Stimulated activated CD8-positive, alpha-beta memory T cell treated with anti-CD3 and anti-CD28 coated beads, Interleukin-12 subunit alpha, Interleukin-12 subunit beta, amount 100 ng/mL, for 24 hours (primary cell): Measurements from ENCODE around the gene KCNC3.

ENCODE experiments used
- DNase-seq: peaks from one replicate; pipeline ENCODE4 v3.0.0-alpha.2; 2020; ENCODE audit errors: extremely low read depth

KCNC3 gene

DNA sequence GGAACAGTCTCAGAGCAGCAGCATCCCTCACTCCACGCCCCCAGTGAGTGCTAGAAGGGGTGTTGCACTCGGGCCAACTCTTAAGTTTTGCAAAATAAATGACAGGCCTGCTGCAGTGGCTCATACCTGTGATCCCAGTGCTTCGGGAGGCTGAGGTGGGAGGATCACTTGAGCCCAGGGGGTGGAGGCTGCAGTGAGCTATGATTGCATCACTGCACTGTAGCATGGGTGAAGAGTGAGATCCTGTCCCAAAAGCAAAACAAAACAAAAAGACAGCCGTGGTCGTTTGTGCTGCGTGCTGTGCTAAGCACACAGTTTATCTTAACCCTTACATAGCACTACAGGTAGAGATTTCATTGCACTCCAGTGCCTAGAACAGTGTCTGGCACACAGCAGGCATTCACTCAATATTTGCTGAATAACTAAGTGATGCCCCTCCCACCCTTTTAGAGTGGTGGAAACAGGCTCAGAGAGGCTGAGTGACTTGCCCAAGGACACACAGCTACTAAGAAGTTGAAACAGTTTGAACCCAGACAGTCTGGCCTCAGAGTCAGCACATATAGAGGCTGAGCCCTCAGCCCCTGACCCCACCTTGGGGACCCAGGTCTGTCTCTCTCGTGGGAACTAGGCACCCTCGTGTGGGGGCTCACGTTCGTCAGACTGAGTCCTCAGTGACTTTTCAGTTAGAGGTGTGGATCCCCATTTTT, 18.3 kb downstream of the KCNC3 start:
- DNase-seq: no peak

DNA sequence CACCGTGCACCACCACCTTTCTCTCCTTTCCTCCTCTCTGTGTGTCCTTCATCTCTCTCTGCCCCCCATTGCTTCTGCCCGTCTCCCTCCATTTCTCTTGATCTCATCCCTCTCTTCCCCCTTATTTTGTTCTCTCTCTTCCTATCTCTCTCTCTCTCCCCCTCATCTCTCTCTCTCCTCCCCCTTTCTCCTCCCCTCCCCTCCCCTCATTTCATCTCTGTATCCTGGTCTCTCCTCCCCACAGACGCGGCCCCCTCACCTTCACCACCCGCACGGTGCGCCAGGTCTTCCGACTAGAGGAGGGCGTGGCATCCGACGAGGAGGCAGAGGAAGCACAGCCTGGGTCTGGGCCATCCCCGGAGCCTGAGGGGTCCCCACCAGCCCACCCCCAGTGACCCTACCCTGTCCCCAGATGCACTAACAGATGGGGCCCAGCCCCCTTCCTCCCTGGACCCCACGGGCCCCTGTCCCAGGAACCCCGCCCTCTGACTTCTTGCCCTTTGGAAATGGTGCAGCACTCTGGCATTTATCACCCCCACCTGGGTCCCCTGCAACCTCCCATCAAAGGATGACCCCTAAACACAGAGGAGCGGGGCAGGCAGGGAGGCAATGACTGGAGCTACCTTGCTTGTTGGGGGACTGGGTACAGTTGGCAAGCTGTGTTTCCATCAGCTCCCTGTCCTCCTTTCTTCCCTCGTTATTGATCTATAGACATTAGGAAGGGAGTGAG, 19.6 kb downstream of the KCNC3 start:
- DNase-seq: no peak

DNA sequence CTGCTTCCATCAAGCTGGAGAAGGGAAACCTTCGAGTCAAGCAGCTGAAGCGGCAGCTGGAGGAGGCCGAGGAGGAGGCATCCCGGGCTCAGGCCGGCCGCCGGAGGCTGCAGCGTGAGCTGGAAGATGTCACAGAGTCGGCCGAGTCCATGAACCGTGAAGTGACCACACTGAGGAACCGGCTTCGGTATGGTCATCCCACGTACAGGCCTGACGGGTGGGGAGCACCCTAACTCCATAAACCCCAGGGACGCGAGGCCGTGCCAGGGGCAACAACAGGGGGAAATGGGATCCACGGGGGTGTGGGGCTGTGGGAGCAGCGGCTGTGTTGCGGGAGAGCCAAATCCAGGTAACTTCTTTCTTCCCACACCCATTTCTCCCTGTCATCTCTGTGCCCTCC, 20.2 kb downstream of the KCNC3 start:
- no peak for DNase-seq

DNA sequence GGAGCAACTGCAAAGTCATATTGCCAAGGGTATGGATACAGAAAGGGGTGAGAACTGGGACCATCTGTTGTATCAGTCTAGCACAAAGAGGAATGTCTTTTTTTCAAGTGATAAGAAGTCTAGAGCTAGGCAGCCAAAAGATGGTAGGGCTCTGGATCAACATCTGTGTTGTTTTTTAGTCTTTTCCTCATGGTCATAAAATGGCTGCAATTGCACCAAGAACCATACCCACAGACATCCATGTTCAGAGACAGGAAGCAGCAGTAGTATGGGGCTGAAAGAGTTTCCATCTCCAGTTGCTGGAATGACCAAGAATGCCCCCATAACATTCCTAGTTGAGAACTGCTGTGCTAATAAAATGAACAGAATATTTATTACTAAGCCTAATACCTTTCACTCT, 25.6 kb downstream of the KCNC3 start:
- DNase-seq: no peak

DNA sequence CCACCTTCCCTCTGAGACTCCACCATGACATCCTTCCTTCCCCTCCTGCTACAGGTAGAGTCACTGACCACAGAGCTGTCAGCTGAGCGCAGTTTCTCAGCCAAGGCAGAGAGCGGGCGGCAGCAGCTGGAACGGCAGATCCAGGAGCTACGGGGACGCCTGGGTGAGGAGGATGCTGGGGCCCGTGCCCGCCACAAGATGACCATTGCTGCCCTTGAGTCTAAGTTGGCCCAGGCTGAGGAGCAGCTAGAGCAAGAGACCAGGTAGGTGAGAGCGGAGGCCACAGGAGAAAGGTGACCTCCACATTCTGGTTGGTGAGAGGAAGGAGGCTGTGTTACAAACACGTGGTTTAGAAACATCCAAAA, 27.6 kb downstream of the KCNC3 start:
- DNase-seq: no peak

DNA sequence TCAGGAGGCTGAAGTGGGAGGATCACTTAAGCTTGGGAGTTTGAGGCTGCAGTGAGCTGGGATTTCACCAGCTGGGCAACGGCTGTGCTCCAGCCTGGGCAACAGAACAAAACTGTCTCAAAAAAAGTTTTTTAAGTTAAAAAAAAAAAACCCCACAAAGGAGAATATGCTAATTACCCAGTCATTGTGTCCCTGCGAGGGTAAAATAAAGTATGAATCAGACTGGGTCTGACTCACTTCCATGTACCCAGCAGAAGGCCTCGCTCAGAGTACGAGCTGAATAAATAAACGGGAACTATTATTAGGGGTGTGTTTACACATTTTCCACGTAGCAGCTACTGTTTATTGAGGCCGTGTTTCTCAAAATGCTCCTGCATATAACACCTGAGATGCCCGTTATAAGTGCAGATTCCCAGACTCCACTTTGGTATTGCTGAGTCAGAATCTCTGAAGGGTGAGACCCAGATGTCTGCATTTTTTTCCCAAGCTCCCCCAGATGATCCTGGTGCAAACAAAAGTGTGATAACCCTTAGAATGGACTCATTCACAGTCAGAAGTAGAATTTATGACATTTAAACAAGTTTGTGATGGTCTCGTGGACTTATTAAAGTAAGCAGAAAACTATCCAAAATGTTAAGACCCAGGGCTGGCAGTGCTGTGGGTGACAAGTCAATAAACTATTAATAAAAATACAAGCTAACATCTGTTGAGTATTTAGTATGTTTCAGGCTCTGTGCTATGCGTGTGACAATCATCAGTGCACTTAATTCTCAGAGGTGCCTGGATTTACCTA, 28.2 kb downstream of the KCNC3 start:
- no peak for DNase-seq

DNA sequence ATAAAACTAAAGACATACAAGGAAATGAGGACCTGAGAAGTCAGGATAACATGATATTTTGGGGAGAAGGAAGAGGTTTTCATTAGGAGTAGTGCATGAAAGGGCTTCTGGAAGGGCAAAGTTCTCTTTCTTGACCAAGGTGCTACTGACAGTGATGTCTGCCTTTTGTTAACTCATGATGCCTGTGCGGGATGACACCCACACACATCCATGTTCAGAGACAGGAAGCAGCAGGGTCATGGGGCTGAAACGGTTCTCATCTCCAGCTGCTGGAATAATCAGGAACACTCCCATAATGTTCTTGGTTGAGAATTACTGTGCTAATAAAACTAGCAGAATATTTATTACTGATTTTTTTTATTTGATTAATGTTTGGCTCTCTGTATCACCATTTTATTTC, 29.1 kb downstream of the KCNC3 start:
- no peak for DNase-seq

DNA sequence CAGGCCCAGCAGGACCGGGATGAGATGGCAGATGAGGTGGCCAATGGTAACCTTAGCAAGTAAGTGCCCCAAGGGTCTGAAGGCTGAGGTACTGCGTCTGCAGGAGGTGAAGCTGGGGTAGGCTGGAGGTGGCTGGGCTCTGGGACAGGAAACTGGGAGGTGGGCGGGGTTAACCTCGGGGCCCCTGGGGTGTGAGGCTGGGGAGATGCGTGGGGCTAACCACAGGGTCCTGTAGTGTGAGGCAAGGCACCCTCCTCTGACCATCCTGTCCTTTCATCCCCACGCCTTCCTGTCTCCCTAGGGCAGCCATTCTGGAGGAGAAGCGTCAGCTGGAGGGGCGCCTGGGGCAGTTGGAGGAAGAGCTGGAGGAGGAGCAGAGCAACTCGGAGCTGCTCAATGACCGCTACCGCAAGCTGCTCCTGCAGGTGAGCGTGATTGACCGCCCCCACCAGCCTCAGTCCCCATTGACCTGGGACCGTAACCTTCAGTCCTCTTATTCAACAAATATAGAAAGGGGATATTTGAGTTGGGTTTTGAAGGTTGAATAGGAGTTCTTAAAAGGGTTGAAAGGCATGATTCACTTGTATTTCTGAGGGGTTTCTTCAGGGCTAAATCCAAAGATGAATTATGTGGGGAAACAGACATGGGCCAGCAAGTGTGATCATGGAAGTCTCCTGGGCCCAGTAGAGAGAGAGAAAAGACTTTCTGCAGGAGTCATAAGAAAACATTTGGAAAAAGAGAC, 35.7 kb downstream of the KCNC3 start:
- no peak for DNase-seq

DNA sequence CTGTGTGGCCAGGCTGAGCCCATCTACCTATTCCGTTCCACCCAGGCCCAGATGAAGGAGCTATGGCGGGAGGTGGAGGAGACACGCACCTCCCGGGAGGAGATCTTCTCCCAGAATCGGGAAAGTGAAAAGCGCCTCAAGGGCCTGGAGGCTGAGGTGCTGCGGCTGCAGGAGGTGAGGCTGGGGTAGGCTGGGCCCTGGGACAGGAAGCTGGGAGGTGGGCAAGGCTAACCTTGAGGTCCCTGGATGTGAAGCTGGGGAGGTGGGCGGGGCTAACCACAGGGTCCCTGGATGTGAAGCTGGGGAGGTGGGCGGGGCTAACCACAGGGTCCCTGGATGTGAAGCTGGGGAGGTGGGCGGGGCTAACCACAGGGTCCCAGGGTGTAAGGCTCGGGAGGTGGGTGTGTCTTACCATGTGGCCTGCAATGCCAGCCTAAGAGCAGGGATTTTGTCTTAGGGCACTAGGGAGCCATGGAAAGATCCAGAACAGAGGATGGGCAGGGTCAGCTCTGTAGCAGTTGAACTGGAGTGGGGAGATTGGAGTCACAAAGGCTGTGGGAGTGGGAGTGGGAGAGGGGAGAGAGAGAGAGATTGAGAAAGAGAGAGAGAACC, 36.9 kb downstream of the KCNC3 start:
- DNase-seq: no peak

DNA sequence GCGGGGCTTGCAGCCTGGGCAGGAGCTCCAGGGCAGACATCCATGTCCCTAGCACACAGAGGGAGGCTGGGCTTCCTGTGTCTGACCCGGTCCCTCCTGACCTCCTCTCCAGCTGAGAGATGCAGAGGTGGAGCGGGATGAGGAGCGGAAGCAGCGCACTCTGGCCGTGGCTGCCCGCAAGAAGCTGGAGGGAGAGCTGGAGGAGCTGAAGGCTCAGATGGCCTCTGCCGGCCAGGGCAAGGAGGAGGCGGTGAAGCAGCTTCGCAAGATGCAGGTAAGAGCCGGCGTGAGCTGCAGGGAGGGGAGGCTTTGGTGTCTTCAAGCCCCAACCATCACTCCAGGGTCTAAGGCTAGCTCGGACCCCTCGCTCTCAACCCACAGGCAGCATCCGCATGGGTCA, 38.4 kb downstream of the KCNC3 start:
- DNase-seq: no peak

DNA sequence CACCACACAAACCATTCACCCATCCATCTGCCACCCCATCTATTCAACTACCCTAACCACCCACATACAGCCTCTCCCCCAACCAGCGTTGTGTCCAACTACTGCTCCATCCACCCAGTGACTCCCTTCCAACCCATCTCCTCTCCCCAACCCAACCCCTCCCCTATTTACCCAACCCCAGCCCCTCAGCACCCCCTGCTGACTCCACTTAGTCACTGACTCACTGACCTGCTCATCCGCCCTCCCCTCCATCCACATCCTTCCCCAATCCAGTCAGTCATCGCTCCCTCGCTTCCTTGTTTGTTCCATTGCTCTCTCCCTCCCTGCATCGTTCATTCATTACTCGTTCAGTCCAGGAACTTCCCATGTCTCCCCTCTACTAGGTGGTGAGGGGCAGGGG, 39.2 kb downstream of the KCNC3 start:
- no peak for DNase-seq

DNA sequence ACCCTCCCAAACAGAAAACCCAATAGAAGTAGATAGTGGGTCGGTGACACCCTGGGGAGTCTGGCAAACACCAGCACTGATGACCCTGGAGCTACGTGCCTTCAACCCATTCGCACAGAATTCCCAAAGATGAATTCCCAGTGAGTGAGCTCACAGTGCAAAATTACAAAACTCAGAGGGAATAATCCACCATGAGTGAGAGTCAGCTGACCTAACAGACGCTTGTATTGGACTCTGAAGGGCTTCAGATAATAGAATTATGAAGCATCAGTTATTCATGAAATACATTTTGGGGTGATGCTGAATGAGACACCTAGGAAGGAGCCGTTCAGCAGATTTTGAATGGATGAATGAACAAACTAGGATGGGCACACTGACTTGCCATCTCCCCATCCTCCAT, 40.2 kb downstream of the KCNC3 start:
- no peak for DNase-seq

DNA sequence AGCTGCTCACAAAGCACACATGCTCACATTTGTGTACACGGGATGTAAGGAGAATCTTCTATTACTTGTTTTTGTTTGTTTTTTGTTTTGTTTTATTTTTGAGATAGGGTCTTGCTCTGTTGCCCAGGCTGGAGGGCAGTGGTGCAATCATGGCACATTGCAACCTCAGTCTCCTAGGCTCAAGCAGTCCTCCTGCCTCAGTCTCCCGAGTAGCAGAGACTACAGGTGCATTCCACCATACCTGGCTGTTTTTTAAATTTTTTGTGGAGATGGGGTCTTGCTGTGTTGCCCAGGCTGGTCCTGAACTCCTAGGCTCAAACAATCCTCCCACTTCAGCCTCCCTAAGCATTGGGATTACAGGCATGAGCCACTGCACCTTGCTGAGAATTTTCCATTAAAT, 41.8 kb downstream of the KCNC3 start:
- no peak for DNase-seq

DNA sequence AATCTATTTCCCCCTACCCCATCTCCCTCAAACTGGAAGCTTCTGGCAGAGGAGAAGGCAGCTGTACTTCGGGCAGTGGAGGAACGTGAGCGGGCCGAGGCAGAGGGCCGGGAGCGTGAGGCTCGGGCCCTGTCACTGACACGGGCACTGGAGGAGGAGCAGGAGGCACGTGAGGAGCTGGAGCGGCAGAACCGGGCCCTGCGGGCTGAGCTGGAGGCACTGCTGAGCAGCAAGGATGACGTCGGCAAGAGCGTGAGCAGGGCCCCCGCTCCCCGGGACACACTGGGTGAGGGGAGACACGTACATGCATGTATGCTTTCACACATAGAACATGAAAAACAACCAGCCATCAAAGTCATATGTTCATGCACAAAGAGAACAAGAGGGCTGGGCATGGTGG, 42.7 kb downstream of the KCNC3 start:
- DNase-seq: no peak

DNA sequence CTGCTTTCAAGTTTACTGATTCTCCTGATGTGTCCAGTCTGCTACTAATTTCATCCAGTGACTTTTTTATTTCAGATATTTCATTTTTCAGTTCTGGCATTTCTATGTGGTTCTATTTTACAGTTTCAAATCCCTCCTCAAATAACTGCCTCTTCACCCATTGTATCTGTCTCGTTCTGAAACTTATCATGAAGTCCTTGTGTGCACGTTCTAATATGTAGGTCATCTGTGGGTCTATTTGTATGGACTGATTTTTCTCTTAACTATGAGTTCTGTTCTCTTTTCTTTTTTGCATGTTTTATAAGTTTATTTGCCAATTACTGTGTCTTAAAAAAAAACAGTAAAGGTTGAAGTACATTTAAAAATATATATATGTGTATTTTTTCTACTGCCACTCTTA, 43.3 kb downstream of the KCNC3 start:
- DNase-seq: no peak

DNA sequence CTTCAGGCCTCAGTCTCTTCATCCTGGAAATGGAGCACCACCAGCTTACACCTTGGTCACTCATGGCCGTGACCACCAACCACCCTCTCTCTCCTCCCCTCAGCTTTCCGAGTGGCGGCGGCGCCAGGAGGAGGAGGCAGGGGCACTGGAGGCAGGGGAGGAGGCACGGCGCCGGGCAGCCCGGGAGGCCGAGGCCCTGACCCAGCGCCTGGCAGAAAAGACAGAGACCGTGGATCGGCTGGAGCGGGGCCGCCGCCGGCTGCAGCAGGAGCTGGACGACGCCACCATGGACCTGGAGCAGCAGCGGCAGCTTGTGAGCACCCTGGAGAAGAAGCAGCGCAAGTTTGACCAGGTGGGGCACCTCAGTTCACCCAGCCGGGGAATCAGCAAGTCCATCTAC, 47.7 kb downstream of the KCNC3 start:
- DNase-seq: no peak

DNA sequence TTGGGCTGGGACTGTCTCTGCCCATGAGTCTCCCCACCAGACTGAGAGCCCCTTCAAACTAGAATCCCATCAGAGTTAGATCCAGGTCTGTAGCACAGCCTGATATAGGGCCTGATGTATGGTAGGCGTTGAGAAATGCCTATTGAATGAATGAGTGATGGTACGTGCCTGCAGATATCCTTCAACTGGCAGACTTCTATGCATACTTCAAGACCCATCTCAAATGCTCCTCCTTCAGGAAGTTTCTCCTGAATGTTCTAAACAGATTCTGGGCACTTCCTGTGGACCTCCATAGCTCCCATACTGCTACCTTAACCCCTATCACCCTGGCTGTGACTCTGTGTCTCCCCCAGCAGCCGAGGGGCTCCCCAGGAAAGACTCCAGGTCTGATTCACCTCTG, 48.2 kb downstream of the KCNC3 start:
- DNase-seq: no peak

DNA sequence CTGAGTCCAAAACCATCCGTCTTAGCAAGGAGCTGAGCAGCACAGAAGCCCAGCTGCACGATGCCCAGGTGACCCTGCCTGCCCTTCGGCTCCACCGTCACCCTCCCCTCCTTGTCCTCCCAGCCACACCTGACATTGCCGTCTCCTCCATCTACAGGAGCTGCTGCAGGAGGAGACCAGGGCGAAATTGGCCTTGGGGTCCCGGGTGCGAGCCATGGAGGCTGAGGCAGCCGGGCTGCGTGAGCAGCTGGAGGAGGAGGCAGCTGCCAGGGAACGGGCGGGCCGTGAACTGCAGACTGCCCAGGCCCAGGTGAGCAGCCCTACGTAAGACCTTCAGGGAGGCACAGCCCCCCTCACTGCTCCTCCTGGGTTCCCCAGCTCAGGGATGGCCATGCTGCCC, 49.1 kb downstream of the KCNC3 start:
- no peak for DNase-seq

DNA sequence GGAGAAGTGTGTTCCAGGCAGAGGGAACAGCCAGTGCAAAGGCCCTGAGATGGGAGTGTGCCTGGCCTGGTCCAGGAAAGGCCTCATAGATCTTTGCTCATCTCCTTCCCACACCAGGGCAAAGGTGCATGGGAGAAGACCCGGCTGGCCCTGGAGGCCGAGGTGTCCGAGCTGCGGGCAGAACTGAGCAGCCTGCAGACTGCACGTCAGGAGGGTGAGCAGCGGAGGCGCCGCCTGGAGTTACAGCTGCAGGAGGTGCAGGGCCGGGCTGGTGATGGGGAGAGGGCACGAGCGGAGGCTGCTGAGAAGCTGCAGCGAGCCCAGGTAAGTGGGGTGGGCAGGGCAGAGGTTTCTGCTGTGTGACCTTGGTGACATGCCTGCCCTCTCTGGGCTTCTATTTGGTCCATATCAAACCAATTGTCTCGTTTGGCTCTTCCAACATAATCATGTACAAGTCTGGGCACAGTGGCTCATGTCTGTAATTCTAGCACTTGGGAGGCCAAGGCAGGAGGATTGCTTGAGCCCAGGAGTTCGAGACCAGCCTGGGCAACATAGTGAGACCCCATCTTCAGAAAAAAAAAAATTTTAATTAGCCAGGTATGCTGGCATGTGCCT, 51.1 kb downstream of the KCNC3 start:
- no peak for DNase-seq

DNA sequence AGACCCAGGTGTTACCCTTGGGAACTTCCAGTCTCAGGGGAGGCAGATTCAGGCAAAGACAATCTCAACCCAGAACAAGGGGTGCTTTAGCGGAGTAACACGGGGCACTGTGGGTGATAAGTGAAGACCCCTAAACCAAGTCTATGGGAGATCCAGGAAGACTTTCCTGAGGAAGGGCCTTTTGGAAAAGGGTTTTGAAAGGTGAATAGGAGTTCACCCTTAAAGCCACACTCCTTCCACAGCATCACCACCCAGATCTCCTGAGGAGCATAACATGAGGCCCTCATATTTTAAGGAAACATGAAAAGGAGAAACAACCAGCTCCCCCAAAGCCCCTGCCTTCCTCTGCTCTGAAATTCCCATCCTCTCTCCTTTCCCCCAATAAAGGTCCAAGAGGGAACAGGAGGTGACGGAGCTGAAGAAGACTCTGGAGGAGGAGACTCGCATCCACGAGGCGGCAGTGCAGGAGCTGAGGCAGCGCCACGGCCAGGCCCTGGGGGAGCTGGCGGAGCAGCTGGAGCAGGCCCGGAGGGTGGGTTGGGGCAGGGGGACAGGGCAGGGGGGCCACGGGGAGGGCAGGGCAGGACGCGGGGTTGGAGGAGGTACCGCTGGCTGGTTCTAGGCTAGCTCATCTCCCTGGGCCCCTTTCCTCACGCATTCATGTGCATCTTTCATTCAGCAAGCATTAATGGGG, 52.7 kb downstream of the KCNC3 start:
- DNase-seq: no peak
